Subcutaneous abdominal adipose tissue (tissue), 5 donors: Measurements from ENCODE around the gene CFAP58.

Experiments
- H3K27ac ChIP-seq: one replicate; pipeline ENCODE4 v1.7.0; 2013; ENCODE audit warnings: low read depth, mild to moderate bottlenecking, inconsistent platforms, low read length, moderate library complexity
- H3K27me3 ChIP-seq, 5 donors: one replicate each; pipeline ENCODE4 v1.7.0; 2013; ENCODE audit warnings: low read length in 5 of 5, inconsistent platforms in 1 of 5; ENCODE audit not compliant: control insufficient read depth in 5 of 5, insufficient read depth in 4 of 5
- H3K36me3 ChIP-seq, 5 donors: one replicate each; pipeline ENCODE4 v1.7.0; 2013; ENCODE audit warnings: low read length in 5 of 5; ENCODE audit not compliant: control insufficient read depth in 5 of 5, insufficient read depth in 5 of 5
- H3K4me1 ChIP-seq, 5 donors: one replicate each; pipeline ENCODE4 v1.7.0; 2013; ENCODE audit warnings: low read length in 5 of 5, mild to moderate bottlenecking in 3 of 5, moderate library complexity in 1 of 5; ENCODE audit not compliant: control insufficient read depth in 5 of 5, insufficient read depth in 5 of 5
- H3K4me3 ChIP-seq, 5 donors: one replicate each; pipeline ENCODE4 v1.7.0; 2013; ENCODE audit warnings: low read length in 5 of 5, low read depth in 1 of 5
- H3K9ac ChIP-seq, 5 donors: one replicate each; pipeline ENCODE4 v1.7.0; 2013; ENCODE audit warnings: low read length in 5 of 5, mild to moderate bottlenecking in 4 of 5, moderate library complexity in 3 of 5
- H3K9me3 ChIP-seq, 5 donors: one replicate each; pipeline ENCODE4 v1.7.0; 2013; ENCODE audit warnings: low read length in 5 of 5; ENCODE audit not compliant: control insufficient read depth in 5 of 5
- donor health status: healthy.
- donor health status: healthy.
- donor health status: healthy.
- donor health status: healthy.
- donor health status: healthy.

Gene CFAP58

GRCh38 chr10:104334561-104334960, 19.1 kb upstream of the CFAP58 start:
- Histone ChIP-seq H3K9ac (no peak overlapping the region), H3K36me3 (peaks cover 0 to 4% (median 0%) of the 10 kb centered on the region in 5 donors), H3K4me1 (peaks cover 24 to 92% (median 63%) of the 10 kb centered on the region in 5 donors), H3K27ac (no peak overlapping the region), H3K4me3 (no peak overlapping the region), H3K27me3 (no peaks in the 10 kb centered on the region), H3K9me3 (no peaks in the 10 kb centered on the region)

- H3K9ac ChIP-seq = no peak overlapping the region
- H3K9me3 ChIP-seq = no peaks in the 10 kb centered on the region
- H3K4me3 ChIP-seq = peak overlapping the region in 1 of 5 donors; percentile 23
- peaks cover 23 to 92% (median 63%) of the 10 kb centered on the region in 5 donors for H3K4me1 ChIP-seq
- H3K27me3 ChIP-seq = no peaks in the 10 kb centered on the region
- H3K27ac ChIP-seq = peak overlapping the region; percentile 52
- peaks cover 0 to 4% (median 0%) of the 10 kb centered on the region in 5 donors for H3K36me3 ChIP-seq
Measured at GRCh38 chr10:104334965-104335650, 18.5 kb upstream of the CFAP58 start.

GRCh38 chr10:104336821-104337467, 16.7 kb upstream of the CFAP58 start:
- Histone ChIP-seq H3K9me3 (no peaks in the 10 kb centered on the region), H3K27me3 (no peaks in the 10 kb centered on the region), H3K4me3 (peak overlapping the region; percentile 73 to 95 (median 87)), H3K27ac (peak overlapping the region; percentile 81), H3K9ac (peak overlapping the region; percentile 17 to 93 (median 90)), H3K4me1 (peaks cover 9 to 81% (median 48%) of the 10 kb centered on the region in 5 donors), H3K36me3 (peaks cover 0 to 4% (median 0%) of the 10 kb centered on the region in 5 donors)

- Histone ChIP-seq H3K27me3 (no peaks in the 10 kb centered on the region), H3K4me1 (peaks cover 9 to 75% (median 46%) of the 10 kb centered on the region in 5 donors), H3K27ac (peak overlapping the region; percentile 81), H3K9me3 (no peaks in the 10 kb centered on the region), H3K4me3 (peak overlapping the region; percentile 73 to 95 (median 87)), H3K9ac (peak overlapping the region; percentile 70 to 93 (median 90)), H3K36me3 (peaks cover 0 to 4% (median 0%) of the 10 kb centered on the region in 5 donors)
Measured at GRCh38 chr10:104337521-104337984, 16.1 kb upstream of the CFAP58 start.

- H3K27me3 ChIP-seq = no peaks in the 10 kb centered on the region
- peaks cover 0 to 4% (median 0%) of the 10 kb centered on the region in 5 donors for H3K36me3 ChIP-seq
- no peaks in the 10 kb centered on the region for H3K9me3 ChIP-seq
- peaks cover 9 to 75% (median 46%) of the 10 kb centered on the region in 5 donors for H3K4me1 ChIP-seq
- peak within 1 kb of the TSS; percentile 73 to 95 (median 87) for H3K4me3 ChIP-seq
- peak within 1 kb of the TSS; percentile 81 for H3K27ac ChIP-seq
- peak within 1 kb of the TSS; percentile 70 to 93 (median 90) for H3K9ac ChIP-seq
Measured at GRCh38 chr10:104337985-104338735, 15.5 kb upstream of the CFAP58 start, which contains the start of gene ITPRIP. Gene ITPRIP, minus strand, starts transcription at chr10:104338465. Its CDS starts 22,414 bp downstream, at chr10:104316051.

- H3K4me1 ChIP-seq = peaks cover 9 to 62% (median 42%) of the 10 kb centered on the region in 5 donors
- peak overlapping the region; percentile 73 to 95 (median 87) for H3K4me3 ChIP-seq
- no peaks in the 10 kb centered on the region for H3K9me3 ChIP-seq
- peak overlapping the region; percentile 81 for H3K27ac ChIP-seq
- no peaks in the 10 kb centered on the region for H3K27me3 ChIP-seq
- H3K36me3 ChIP-seq = no peaks in the 10 kb centered on the region
- peak overlapping the region; percentile 8 to 93 (median 90) for H3K9ac ChIP-seq
Measured at GRCh38 chr10:104339469-104340110, 14.0 kb upstream of the CFAP58 start.

- no peaks in the 10 kb centered on the region for H3K27me3 ChIP-seq
- H3K4me3 ChIP-seq = peak overlapping the region; percentile 1 to 95 (median 87)
- H3K36me3 ChIP-seq = no peaks in the 10 kb centered on the region
- peak overlapping the region in 4 of 5 donors; percentile 89 to 93 (median 90) for H3K9ac ChIP-seq
- no peaks in the 10 kb centered on the region for H3K9me3 ChIP-seq
- H3K4me1 ChIP-seq = peaks cover 9 to 57% (median 40%) of the 10 kb centered on the region in 5 donors
- H3K27ac ChIP-seq = peak overlapping the region; percentile 81
Measured at GRCh38 chr10:104340111-104340526, 13.5 kb upstream of the CFAP58 start.

GRCh38 chr10:104340641-104341040, 13.0 kb upstream of the CFAP58 start:
- Histone ChIP-seq H3K4me1 (peaks cover 9 to 52% (median 35%) of the 10 kb centered on the region in 5 donors), H3K36me3 (no peaks in the 10 kb centered on the region), H3K27ac (peak overlapping the region; percentile 81), H3K9ac (peak overlapping the region in 1 of 5 donors; percentile 44), H3K27me3 (no peaks in the 10 kb centered on the region), H3K4me3 (no peak overlapping the region), H3K9me3 (no peaks in the 10 kb centered on the region)

GRCh38 chr10:104342941-104343411, 10.7 kb upstream of the CFAP58 start:
- no peak overlapping the region for H3K4me3 ChIP-seq
- H3K27ac ChIP-seq = no peak overlapping the region
- H3K27me3 ChIP-seq = no peaks in the 10 kb centered on the region
- H3K4me1 ChIP-seq = peaks cover 3 to 29% (median 14%) of the 10 kb centered on the region in 5 donors
- no peaks in the 10 kb centered on the region for H3K36me3 ChIP-seq
- H3K9me3 ChIP-seq = no peaks in the 10 kb centered on the region
- H3K9ac ChIP-seq = no peak overlapping the region
